ENCODE data around the gene SMG9. TPM values are rescaled to one million over a fixed set of nuclear protein-coding genes. Genes with fewer than 3 reads are reported as not detected.

Gene SMG9
- total RNA-seq, 4 donors from 2014 or later: 16.0 to 22.7 (median 21.1) TPM

- H3K9me3 ChIP-seq: no peaks in the 10 kb centered on the region
- no peak overlapping the region for H3K4me3 ChIP-seq
- no peaks in the 10 kb centered on the region for H3K27me3 ChIP-seq
- TF ChIP-seq POLR2A (IDR thresholded peaks at IDR 0.05): no peak
- TF ChIP-seq CTCF (IDR thresholded peaks at IDR 0.05): no peak
- H3K27ac ChIP-seq: no peak overlapping the region
- intact Hi-C loops (cut with DNase I): loop anchor here (5.0 kb wide), 1 partner anchor 35 kb away; the partner anchor contains the start of gene KCNN4
- peaks cover 16 to 86% (median 39%) of the 10 kb centered on the region in 3 donors for H3K36me3 ChIP-seq
- no peak for DNase-seq
- peaks cover 11 to 49% (median 15%) of the 10 kb centered on the region in 3 donors for H3K4me1 ChIP-seq
- WGBS, 2 donors: 67 to 80% methylated on average over 7 to 14 of the region's 16 CpGs
Observed at GRCh38 chr19:43747557-43748204, 7.1 kb downstream of the SMG9 start.

- H3K27me3 ChIP-seq: no peaks in the 10 kb centered on the region
- intact Hi-C loops (cut with DNase I): no loop called here
- H3K4me3 ChIP-seq: no peak overlapping the region
- WGBS, 2 donors: 84 to 88% methylated on average over 3 of the region's 3 CpGs
- H3K27ac ChIP-seq: no peak overlapping the region
- TF ChIP-seq CTCF (IDR thresholded peaks at IDR 0.05) (no peak), POLR2A (IDR thresholded peaks at IDR 0.05) (no peak)
- DNase-seq: no peak
- H3K9me3 ChIP-seq: no peaks in the 10 kb centered on the region
- peaks cover 5 to 96% (median 23%) of the 10 kb centered on the region in 3 donors for H3K36me3 ChIP-seq
- peaks cover 9 to 36% (median 14%) of the 10 kb centered on the region in 3 donors for H3K4me1 ChIP-seq
Observed at GRCh38 chr19:43743059-43743458, 11.7 kb downstream of the SMG9 start.

GRCh38 chr19:43741075-43741825 is 13.5 kb downstream of the SMG9 start:
- WGBS, 2 donors: 88% methylated on average over 10 of the region's 10 CpGs
- Histone ChIP-seq H3K4me3 (no peak overlapping the region), H3K4me1 (peaks cover 9 to 38% (median 14%) of the 10 kb centered on the region in 3 donors), H3K27me3 (no peaks in the 10 kb centered on the region), H3K27ac (peak overlapping the region in 2 of 4 donors; percentile 12 to 74), H3K9me3 (no peaks in the 10 kb centered on the region), H3K36me3 (peaks cover 13 to 96% (median 21%) of the 10 kb centered on the region in 3 donors)
- intact Hi-C loops (cut with DNase I): no loop called here
- TF ChIP-seq CTCF (IDR thresholded peaks at IDR 0.05): no peak
- TF ChIP-seq POLR2A (IDR thresholded peaks at IDR 0.05): no peak
- no peak for DNase-seq

GRCh38 chr19:43739439-43740235 is 15.1 kb downstream of the SMG9 start:
- intact Hi-C loops (cut with DNase I): no loop called here

More at GRCh38 chr19:43739439-43740235, 15.1 kb downstream of the SMG9 start:
- Histone ChIP-seq H3K27me3 (no peaks in the 10 kb centered on the region), H3K9me3 (no peaks in the 10 kb centered on the region), H3K36me3 (peaks cover 9 to 98% (median 21%) of the 10 kb centered on the region in 3 donors), H3K4me1 (peaks cover 9 to 28% (median 14%) of the 10 kb centered on the region in 3 donors), H3K27ac (peak overlapping the region; percentile 70 to 80 (median 72)), H3K4me3 (no peak overlapping the region)
- 36 to 39% methylated on average over 16 of the region's 16 CpGs for WGBS, 2 donors
- no peak for DNase-seq
- TF ChIP-seq POLR2A (IDR thresholded peaks at IDR 0.05) (no peak), CTCF (IDR thresholded peaks at IDR 0.05) (no peak)

All from esophagus squamous epithelium (tissue), 5 donors.